Hepatocyte (in vitro differentiated cells): ENCODE results near the gene SCAMP2.

Experiments
- EZH2 ChIP-seq: fragments of 200-600 bp; sonication (generic); IDR thresholded peaks from 2 replicates; pipeline ENCODE4 v1.6.1; 2016; ENCODE audit warnings: antibody characterized with exemption, mild to moderate bottlenecking, borderline replicate concordance
- EZH2phosphoT487 ChIP-seq: fragments of 200-600 bp; sonication (generic); IDR thresholded peaks from one replicate; pipeline ENCODE4 v1.6.1; 2018; ENCODE audit warnings: antibody characterized with exemption, mild to moderate bottlenecking, low read depth, moderate library complexity; ENCODE audit not compliant: unreplicated experiment, severe bottlenecking
- TF ChIP-seq, protein P1 (sequence below): fragments of 200-600 bp; sonication (generic); IDR thresholded peaks from 2 replicates; pipeline ENCODE4 v1.5.1; 2016; ENCODE audit warnings: antibody characterized with exemption, mild to moderate bottlenecking; ENCODE audit not compliant: poor library complexity

DNA sequence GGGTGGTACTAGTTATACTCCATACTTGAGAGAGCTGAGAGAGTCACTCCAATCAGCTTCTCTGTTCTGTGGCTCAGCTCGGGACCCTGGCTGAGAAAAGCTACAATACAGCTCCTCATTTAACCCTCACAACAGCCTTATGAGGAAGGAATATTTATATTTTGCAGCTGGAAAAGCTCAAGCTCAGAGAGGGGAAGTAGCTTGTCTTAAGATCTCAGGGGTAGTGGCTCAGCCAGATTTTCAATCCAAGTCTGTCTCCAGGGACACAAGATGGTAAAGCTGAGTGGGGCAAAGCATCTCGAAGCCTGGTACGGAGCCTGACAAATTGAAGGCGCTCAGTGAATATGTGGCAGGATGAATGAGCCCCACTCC lies 14.8 kb downstream of the SCAMP2 start:
- TF ChIP-seq, protein P1, sequence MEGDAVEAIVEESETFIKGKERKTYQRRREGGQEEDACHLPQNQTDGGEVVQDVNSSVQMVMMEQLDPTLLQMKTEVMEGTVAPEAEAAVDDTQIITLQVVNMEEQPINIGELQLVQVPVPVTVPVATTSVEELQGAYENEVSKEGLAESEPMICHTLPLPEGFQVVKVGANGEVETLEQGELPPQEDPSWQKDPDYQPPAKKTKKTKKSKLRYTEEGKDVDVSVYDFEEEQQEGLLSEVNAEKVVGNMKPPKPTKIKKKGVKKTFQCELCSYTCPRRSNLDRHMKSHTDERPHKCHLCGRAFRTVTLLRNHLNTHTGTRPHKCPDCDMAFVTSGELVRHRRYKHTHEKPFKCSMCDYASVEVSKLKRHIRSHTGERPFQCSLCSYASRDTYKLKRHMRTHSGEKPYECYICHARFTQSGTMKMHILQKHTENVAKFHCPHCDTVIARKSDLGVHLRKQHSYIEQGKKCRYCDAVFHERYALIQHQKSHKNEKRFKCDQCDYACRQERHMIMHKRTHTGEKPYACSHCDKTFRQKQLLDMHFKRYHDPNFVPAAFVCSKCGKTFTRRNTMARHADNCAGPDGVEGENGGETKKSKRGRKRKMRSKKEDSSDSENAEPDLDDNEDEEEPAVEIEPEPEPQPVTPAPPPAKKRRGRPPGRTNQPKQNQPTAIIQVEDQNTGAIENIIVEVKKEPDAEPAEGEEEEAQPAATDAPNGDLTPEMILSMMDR, result no peak
- no peak for TF ChIP-seq EZH2
- no peak for TF ChIP-seq EZH2phosphoT487
